Stimulated activated CD8-positive, alpha-beta memory T cell treated with anti-CD3 and anti-CD28 coated beads, Interleukin-12 subunit alpha, Interleukin-12 subunit beta, amount 100 ng/mL, for 1 hour (primary cell): Measurements from ENCODE around the gene SLC41A1.

Source experiments
- DNase-seq: peaks from one replicate; pipeline ENCODE4 v3.0.0-alpha.2; 2020; ENCODE audit warnings: low read depth

The SLC41A1 gene

GRCh38 chr1:205822397-205822796 lies 9.4 kb upstream of the SLC41A1 start:
- no peak for DNase-seq

- DNase-seq: no peak
These were observed 5.0 kb upstream of the SLC41A1 start for GRCh38 chr1:205817988-205818387.

- no peak for DNase-seq
These were observed 4.4 kb upstream of the SLC41A1 start for GRCh38 chr1:205817364-205817763.

GRCh38 chr1:205813755-205814058 lies 709 bp upstream of the SLC41A1 start:
- no peak for DNase-seq

- DNase-seq: peak; percentile 3
These were observed 624 bp downstream of the SLC41A1 start for GRCh38 chr1:205812271-205812877.

- DNase-seq: no peak
These were observed 1.3 kb downstream of the SLC41A1 start for GRCh38 chr1:205811660-205812059.

GRCh38 chr1:205810448-205811157 lies 2.4 kb downstream of the SLC41A1 start:
- no peak for DNase-seq

GRCh38 chr1:205809942-205810345 lies 3.1 kb downstream of the SLC41A1 start:
- no peak for DNase-seq

GRCh38 chr1:205809469-205809868 lies 3.5 kb downstream of the SLC41A1 start:
- no peak for DNase-seq

- no peak for DNase-seq
These were observed 7.8 kb downstream of the SLC41A1 start for GRCh38 chr1:205805082-205805711.

- DNase-seq: no peak
These were observed 8.4 kb downstream of the SLC41A1 start for GRCh38 chr1:205804605-205805004.

- no peak for DNase-seq
These were observed 9.0 kb downstream of the SLC41A1 start for GRCh38 chr1:205803986-205804385.

GRCh38 chr1:205802060-205802459 lies 10.9 kb downstream of the SLC41A1 start:
- DNase-seq: no peak

GRCh38 chr1:205800981-205801703 lies 11.9 kb downstream of the SLC41A1 start:
- DNase-seq: no peak

GRCh38 chr1:205800427-205800826 lies 12.6 kb downstream of the SLC41A1 start:
- no peak for DNase-seq

GRCh38 chr1:205798577-205798976 lies 14.4 kb downstream of the SLC41A1 start:
- DNase-seq: no peak

- DNase-seq: no peak
These were observed 15.8 kb downstream of the SLC41A1 start for GRCh38 chr1:205797168-205797567.

GRCh38 chr1:205794011-205794730 lies 18.8 kb downstream of the SLC41A1 start:
- DNase-seq: no peak

- DNase-seq: no peak
These were observed 19.9 kb downstream of the SLC41A1 start for GRCh38 chr1:205792961-205793673.

- DNase-seq: no peak
These were observed 20.5 kb downstream of the SLC41A1 start for GRCh38 chr1:205792481-205792881.

- DNase-seq: peak; percentile 39
These were observed 21.3 kb downstream of the SLC41A1 start for GRCh38 chr1:205791568-205792180.
